ENCODE measurements around the gene RHBDL2.

The RHBDL2 gene
- long read RNA-seq: 0 reads

DNA sequence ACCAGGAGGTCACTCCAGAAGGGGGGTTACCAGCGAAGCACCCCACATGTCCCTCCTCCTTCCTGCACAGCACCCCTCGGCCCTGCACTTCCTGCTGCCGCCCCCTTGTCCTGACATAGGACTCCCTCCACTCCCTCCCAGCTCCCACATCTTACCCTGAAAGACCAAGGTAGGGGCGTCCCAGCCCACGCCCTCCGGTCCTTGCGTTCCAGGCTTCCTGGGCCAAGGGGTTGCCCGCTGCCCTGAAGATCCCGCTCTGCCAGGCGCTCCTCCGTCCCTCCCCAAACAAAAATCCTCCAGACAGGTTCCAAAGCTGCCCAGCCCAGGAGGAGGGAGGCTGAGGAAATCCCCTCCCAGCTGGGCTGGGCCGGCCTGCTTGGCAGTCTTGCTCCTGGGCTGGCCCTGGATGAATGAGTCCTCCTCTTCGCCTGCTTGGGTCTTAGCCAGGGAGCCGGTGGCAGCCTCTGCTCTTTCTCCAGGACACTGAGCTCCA is at the start of gene RHBDL2:
RHBDL2 (minus strand) TSS at position 304 of the 493 bp plus-strand sequence. CDS start 22,618 bp downstream, outside the sequence.
- TF ChIP-seq GABPA (IDR thresholded peaks at IDR 0.05; ENCODE audit: low read depth): no peak
- no peak for TF ChIP-seq SPI1 (IDR thresholded peaks at IDR 0.05; ENCODE audit: borderline replicate concordance, low read depth)
- no peak for TF ChIP-seq POLR2AphosphoS5 (IDR thresholded peaks at IDR 0.05; ENCODE audit: low read depth)
- TF ChIP-seq, protein P1, sequence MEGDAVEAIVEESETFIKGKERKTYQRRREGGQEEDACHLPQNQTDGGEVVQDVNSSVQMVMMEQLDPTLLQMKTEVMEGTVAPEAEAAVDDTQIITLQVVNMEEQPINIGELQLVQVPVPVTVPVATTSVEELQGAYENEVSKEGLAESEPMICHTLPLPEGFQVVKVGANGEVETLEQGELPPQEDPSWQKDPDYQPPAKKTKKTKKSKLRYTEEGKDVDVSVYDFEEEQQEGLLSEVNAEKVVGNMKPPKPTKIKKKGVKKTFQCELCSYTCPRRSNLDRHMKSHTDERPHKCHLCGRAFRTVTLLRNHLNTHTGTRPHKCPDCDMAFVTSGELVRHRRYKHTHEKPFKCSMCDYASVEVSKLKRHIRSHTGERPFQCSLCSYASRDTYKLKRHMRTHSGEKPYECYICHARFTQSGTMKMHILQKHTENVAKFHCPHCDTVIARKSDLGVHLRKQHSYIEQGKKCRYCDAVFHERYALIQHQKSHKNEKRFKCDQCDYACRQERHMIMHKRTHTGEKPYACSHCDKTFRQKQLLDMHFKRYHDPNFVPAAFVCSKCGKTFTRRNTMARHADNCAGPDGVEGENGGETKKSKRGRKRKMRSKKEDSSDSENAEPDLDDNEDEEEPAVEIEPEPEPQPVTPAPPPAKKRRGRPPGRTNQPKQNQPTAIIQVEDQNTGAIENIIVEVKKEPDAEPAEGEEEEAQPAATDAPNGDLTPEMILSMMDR (IDR thresholded peaks at IDR 0.05; ENCODE audit: insufficient read depth, low read length): no peak
- TF ChIP-seq, protein P2, sequence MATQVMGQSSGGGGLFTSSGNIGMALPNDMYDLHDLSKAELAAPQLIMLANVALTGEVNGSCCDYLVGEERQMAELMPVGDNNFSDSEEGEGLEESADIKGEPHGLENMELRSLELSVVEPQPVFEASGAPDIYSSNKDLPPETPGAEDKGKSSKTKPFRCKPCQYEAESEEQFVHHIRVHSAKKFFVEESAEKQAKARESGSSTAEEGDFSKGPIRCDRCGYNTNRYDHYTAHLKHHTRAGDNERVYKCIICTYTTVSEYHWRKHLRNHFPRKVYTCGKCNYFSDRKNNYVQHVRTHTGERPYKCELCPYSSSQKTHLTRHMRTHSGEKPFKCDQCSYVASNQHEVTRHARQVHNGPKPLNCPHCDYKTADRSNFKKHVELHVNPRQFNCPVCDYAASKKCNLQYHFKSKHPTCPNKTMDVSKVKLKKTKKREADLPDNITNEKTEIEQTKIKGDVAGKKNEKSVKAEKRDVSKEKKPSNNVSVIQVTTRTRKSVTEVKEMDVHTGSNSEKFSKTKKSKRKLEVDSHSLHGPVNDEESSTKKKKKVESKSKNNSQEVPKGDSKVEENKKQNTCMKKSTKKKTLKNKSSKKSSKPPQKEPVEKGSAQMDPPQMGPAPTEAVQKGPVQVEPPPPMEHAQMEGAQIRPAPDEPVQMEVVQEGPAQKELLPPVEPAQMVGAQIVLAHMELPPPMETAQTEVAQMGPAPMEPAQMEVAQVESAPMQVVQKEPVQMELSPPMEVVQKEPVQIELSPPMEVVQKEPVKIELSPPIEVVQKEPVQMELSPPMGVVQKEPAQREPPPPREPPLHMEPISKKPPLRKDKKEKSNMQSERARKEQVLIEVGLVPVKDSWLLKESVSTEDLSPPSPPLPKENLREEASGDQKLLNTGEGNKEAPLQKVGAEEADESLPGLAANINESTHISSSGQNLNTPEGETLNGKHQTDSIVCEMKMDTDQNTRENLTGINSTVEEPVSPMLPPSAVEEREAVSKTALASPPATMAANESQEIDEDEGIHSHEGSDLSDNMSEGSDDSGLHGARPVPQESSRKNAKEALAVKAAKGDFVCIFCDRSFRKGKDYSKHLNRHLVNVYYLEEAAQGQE (IDR thresholded peaks at IDR 0.05; ENCODE audit: insufficient replicate concordance, low read depth): no peak
- Histone ChIP-seq H3K4me3 (replicated peaks; ENCODE audit: insufficient read depth, low read length) (no peak within 1 kb of the TSS), H3K27me3 (ENCODE audit: insufficient read depth, poor library complexity, severe bottlenecking) (no peaks in the 10 kb centered on the region), H3K27ac (replicated peaks) (no peak within 1 kb of the TSS)
- DNase-seq (ENCODE audit: low read depth in 1 of 2, low spot score in 1 of 2): no peak

GRCh38 chr1:38990738-38991637 is 49.4 kb upstream of the RHBDL2 start, which contains the start of gene AKIRIN1:
Gene AKIRIN1, plus strand, starts transcription at chr1:38991276. Its CDS starts 105 bp downstream, at chr1:38991381.
- TF ChIP-seq, protein P1 (IDR thresholded peaks at IDR 0.05; ENCODE audit: insufficient read depth, low read length): no peak
- no peak for TF ChIP-seq SPI1 (IDR thresholded peaks at IDR 0.05; ENCODE audit: borderline replicate concordance, low read depth)
- TF ChIP-seq, protein P2 (IDR thresholded peaks at IDR 0.05; ENCODE audit: insufficient replicate concordance, low read depth): peak; percentile 27
- TF ChIP-seq POLR2AphosphoS5 (IDR thresholded peaks at IDR 0.05; ENCODE audit: low read depth): peak; percentile 82
- DNase-seq (ENCODE audit: low read depth in 1 of 2, low spot score in 1 of 2): peak; percentile 93 to 98
- H3K27ac ChIP-seq (replicated peaks): peak within 1 kb of the TSS; percentile 88
- no peaks in the 10 kb centered on the region for H3K27me3 ChIP-seq (ENCODE audit: insufficient read depth, poor library complexity, severe bottlenecking)
- H3K4me3 ChIP-seq (replicated peaks; ENCODE audit: insufficient read depth, low read length): peak within 1 kb of the TSS; percentile 96

DNA sequence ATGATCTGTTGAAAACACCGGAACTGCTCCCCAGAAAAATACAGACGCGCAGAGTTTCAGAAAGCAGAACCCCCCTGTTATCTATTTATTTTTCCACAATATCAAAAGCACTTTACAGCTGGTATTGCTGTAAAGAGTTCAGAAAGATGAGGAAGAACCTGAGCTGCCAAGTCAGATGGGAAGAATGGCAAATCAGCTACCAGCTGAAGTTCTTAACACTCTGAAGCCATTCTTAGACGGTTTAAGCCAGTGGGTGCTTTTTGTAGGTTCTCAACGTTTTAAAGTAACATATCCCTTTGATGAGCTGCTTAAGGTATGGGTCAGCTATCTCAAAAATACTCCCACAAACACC is 48.7 kb upstream of the RHBDL2 start:
- Histone ChIP-seq H3K27ac (replicated peaks) (peak overlapping the region; percentile 88), H3K4me3 (replicated peaks; ENCODE audit: insufficient read depth, low read length) (peak overlapping the region; percentile 96), H3K27me3 (ENCODE audit: insufficient read depth, poor library complexity, severe bottlenecking) (no peaks in the 10 kb centered on the region)
- no peak for DNase-seq (ENCODE audit: low read depth in 1 of 2, low spot score in 1 of 2)
- TF ChIP-seq SPI1 (IDR thresholded peaks at IDR 0.05; ENCODE audit: borderline replicate concordance, low read depth) (no peak), POLR2AphosphoS5 (IDR thresholded peaks at IDR 0.05; ENCODE audit: low read depth) (no peak), GABPA (IDR thresholded peaks at IDR 0.05; ENCODE audit: low read depth) (no peak)
- TF ChIP-seq, protein P2 (IDR thresholded peaks at IDR 0.05; ENCODE audit: insufficient replicate concordance, low read depth): no peak
- TF ChIP-seq, protein P1 (IDR thresholded peaks at IDR 0.05; ENCODE audit: insufficient read depth, low read length): no peak
